M059J (cell line): Measurements from ENCODE around the gene OR51F2. TPM values are rescaled to one million over a fixed set of nuclear protein-coding genes. Genes with fewer than 3 reads are reported as not detected.

Experiments
- total RNA-seq: library from RNA; depleted of rRNA; stranded (reverse); fragments of >200 nt; shearing (Covaris generic); gene quantifications from 2 replicates; pipeline ENCODE4 v1.2.3, GENCODE V29; 2014; rRNA removed

Gene OR51F2
- total RNA-seq, 1 experiment from 2014 or later: not detected

Other genes with a start within 250 kb of the OR51F2 start
- gene OR52I2, start 239.6 kb upstream of the OR51F2 start, total RNA-seq: not detected in 2 replicates
- not detected in 2 replicates for gene OR52I1, start 227.3 kb upstream of the OR51F2 start, total RNA-seq
- gene TRIM68, start 213.1 kb upstream of the OR51F2 start, total RNA-seq: 15.3 and 16.3 TPM in 2 replicates
- not detected in 2 replicates for gene OR51D1, start 183.8 kb upstream of the OR51F2 start, total RNA-seq
- not detected in 2 replicates for gene OR51E1, start 177.3 kb upstream of the OR51F2 start, total RNA-seq
- not detected in 2 replicates for gene OR51E2, start 123.5 kb upstream of the OR51F2 start, total RNA-seq
- gene MMP26, start 116.5 kb upstream of the OR51F2 start, total RNA-seq: not detected in 2 replicates
- not detected in 2 replicates for gene OR51F1, start 51.4 kb upstream of the OR51F2 start, total RNA-seq
- not detected in 2 replicates for gene OR52R1, start 16.9 kb upstream of the OR51F2 start, total RNA-seq
- not detected in 2 replicates for gene OR51S1, start 27.9 kb downstream of the OR51F2 start, total RNA-seq
- gene OR51T1, start 60.6 kb downstream of the OR51F2 start, total RNA-seq: not detected in 2 replicates
- not detected in 2 replicates for gene OR51A7, start 82.5 kb downstream of the OR51F2 start, total RNA-seq
- not detected in 2 replicates for gene OR51G2, start 98.0 kb downstream of the OR51F2 start, total RNA-seq
- gene OR51G1, start 103.0 kb downstream of the OR51F2 start, total RNA-seq: not detected in 2 replicates
- gene OR51A4, start 126.3 kb downstream of the OR51F2 start, total RNA-seq: not detected in 2 replicates
- gene OR51A2, start 134.4 kb downstream of the OR51F2 start, total RNA-seq: not detected in 2 replicates
- not detected in 2 replicates for gene OR51L1, start 173.5 kb downstream of the OR51F2 start, total RNA-seq
- gene OR52J3, start 225.2 kb downstream of the OR51F2 start, total RNA-seq: not detected in 2 replicates
- gene OR52E2, start 238.3 kb downstream of the OR51F2 start, total RNA-seq: not detected in 2 replicates
- gene OR52E1, start 248.3 kb downstream of the OR51F2 start, total RNA-seq: not detected in 2 replicates